Smooth muscle cell (in vitro differentiated cells): ENCODE results near the gene MAGI2. TPM values are rescaled to one million over a fixed set of nuclear protein-coding genes. Genes with fewer than 3 reads are reported as not detected.

ENCODE experiments used
- DNase-seq: peaks from one replicate; lab custom pipeline; 2025; ENCODE audit not compliant: unreplicated experiment; lab: John Stamatoyannopoulos, UW
- H2AFZ ChIP-seq: fragments of 200-600 bp; sonication (generic); 2 replicates; pipeline ENCODE4 v1.6.0; 2016; ENCODE audit warnings: antibody characterized with exemption, low read depth, mild to moderate bottlenecking
- H3F3A ChIP-seq: fragments of 200-600 bp; sonication (generic); 2 replicates; pipeline ENCODE4 v1.6.0; 2017; ENCODE audit warnings: antibody characterized with exemption, low read depth
- H3K27ac ChIP-seq: fragments of 200-600 bp; sonication (generic); 2 replicates; pipeline ENCODE4 v1.5.1; 2016; ENCODE audit warnings: low read depth, mild to moderate bottlenecking
- H3K27me3 ChIP-seq: fragments of 200-600 bp; sonication (generic); 2 replicates; pipeline ENCODE4 v1.6.1; 2016; ENCODE audit warnings: low read depth, mild to moderate bottlenecking
- H3K36me3 ChIP-seq: fragments of 200-600 bp; sonication (generic); 2 replicates; pipeline ENCODE4 v1.5.1; 2016; ENCODE audit warnings: low read depth
- H3K4me1 ChIP-seq: fragments of 200-600 bp; sonication (generic); 2 replicates; pipeline ENCODE4 v1.5.1; 2016; ENCODE audit warnings: low read depth
- H3K4me2 ChIP-seq: fragments of 200-600 bp; sonication (generic); 2 replicates; pipeline ENCODE4 v1.6.0; 2016; ENCODE audit warnings: mild to moderate bottlenecking
- H3K4me3 ChIP-seq: fragments of 200-600 bp; sonication (generic); 2 replicates; pipeline ENCODE4 v1.5.1; 2016; ENCODE audit warnings: mild to moderate bottlenecking
- H3K79me2 ChIP-seq: fragments of 200-600 bp; sonication (generic); 2 replicates; pipeline ENCODE4 v1.6.0; 2016; ENCODE audit warnings: low read depth, mild to moderate bottlenecking
- H3K9ac ChIP-seq: fragments of 200-600 bp; sonication (generic); 2 replicates; pipeline ENCODE4 v1.6.0; 2016; ENCODE audit warnings: low read depth
- H3K9me3 ChIP-seq: fragments of 200-600 bp; sonication (generic); replicated peaks from 2 replicates; pipeline ENCODE4 v1.5.1; 2016; ENCODE audit warnings: low read depth
- H4K20me1 ChIP-seq: fragments of 200-600 bp; sonication (generic); 2 replicates; pipeline ENCODE4 v1.6.0; 2016; ENCODE audit warnings: low read depth
- WGBS: methylation state at CpG from one replicate; pipeline ENCODE4 v1.1.7; 2016; ENCODE audit warnings: low lambda C conversion rate; 5-methylcytosine and 5-hydroxymethylcytosine counted together
- polyA plus RNA-seq: library from polyadenylated mRNA; unstranded; fragments of >200 nt; fragmentation: Nextera tagmentation; extraction: Ambion mirVana; gene quantifications from 2 replicates; pipeline ENCODE4 v1.2.1, GENCODE V29; 2016
- total RNA-seq: library from RNA; depleted of rRNA; stranded (reverse); fragments of >200 nt; gene quantifications from 2 replicates; pipeline ENCODE4 v1.2.3, GENCODE V29; 2014
- TF ChIP-seq, protein P1 (sequence below): fragments of 200-600 bp; sonication (generic); IDR thresholded peaks from 2 replicates; pipeline ENCODE4 v1.5.1; 2017; ENCODE audit warnings: borderline replicate concordance, mild to moderate bottlenecking, antibody characterized with exemption; ENCODE audit not compliant: insufficient read depth, poor library complexity, severe bottlenecking

Gene MAGI2
- total and polyA plus RNA-seq, 2 experiments from 2014 or later, result 3.4 to 10.7 TPM

DNA sequence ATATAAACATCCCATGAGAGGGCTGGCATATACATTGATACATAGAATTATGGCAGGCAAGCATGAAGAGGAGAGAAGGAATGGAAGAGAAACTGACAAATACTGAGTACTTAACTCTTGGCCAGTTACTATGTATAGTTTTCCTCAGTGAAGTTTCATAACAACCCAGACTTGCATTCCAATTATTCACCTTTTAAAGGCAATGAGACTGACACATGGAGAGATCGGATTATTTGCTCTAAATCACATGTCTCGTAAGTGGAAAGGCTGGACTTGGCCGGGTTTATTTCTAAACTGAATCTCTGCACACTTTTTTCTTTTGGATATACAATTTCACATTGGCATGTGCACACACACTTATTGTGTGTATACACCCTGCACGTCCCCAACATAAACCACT lies 1106.6 kb downstream of the MAGI2 start:
- TF ChIP-seq, protein P1, sequence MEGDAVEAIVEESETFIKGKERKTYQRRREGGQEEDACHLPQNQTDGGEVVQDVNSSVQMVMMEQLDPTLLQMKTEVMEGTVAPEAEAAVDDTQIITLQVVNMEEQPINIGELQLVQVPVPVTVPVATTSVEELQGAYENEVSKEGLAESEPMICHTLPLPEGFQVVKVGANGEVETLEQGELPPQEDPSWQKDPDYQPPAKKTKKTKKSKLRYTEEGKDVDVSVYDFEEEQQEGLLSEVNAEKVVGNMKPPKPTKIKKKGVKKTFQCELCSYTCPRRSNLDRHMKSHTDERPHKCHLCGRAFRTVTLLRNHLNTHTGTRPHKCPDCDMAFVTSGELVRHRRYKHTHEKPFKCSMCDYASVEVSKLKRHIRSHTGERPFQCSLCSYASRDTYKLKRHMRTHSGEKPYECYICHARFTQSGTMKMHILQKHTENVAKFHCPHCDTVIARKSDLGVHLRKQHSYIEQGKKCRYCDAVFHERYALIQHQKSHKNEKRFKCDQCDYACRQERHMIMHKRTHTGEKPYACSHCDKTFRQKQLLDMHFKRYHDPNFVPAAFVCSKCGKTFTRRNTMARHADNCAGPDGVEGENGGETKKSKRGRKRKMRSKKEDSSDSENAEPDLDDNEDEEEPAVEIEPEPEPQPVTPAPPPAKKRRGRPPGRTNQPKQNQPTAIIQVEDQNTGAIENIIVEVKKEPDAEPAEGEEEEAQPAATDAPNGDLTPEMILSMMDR, result no peak

DNA sequence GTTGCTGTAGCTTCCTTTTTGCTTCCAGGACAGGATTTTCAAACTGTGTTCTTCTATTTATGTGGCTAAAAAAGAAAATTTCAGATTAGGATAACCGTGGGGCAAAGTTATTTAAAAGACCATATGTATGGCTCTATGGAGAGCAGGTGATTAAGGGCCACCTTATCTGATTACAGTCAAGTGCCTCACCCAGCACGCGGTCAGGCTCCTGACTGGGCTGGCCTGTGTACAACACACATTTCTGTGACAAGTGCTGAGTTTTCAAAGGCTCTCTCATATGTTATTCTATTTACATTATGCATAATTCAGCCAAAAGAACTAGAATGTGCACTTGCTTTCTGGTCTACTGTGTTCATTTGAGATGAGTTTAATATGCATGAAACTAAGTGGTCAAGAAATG lies 1107.5 kb downstream of the MAGI2 start:
- no peaks in the 10 kb centered on the region for H3K27me3 ChIP-seq
- no peak overlapping the region for H3K27ac ChIP-seq
- no peaks in the 10 kb centered on the region for H3F3A ChIP-seq
- H3K9me3 ChIP-seq, result no peaks in the 10 kb centered on the region
- no peak overlapping the region for H2AFZ ChIP-seq
- no peak for DNase-seq
- no peaks in the 10 kb centered on the region for H3K79me2 ChIP-seq
- no peaks in the 10 kb centered on the region for H3K36me3 ChIP-seq
- no peak overlapping the region for H3K4me2 ChIP-seq
- H3K4me3 ChIP-seq, result no peak overlapping the region
- H4K20me1 ChIP-seq, result no peaks in the 10 kb centered on the region
- 80% methylated on average over 3 of the region's 3 CpGs for WGBS
- TF ChIP-seq, protein P1, result no peak
- H3K9ac ChIP-seq, result no peak overlapping the region
- H3K4me1 ChIP-seq, result no peaks in the 10 kb centered on the region

More for the DNA sequence above, 1106.6 kb downstream of the MAGI2 start:
- Histone ChIP-seq H3K9ac (no peak overlapping the region), H3K9me3 (no peaks in the 10 kb centered on the region), H3K27ac (no peak overlapping the region), H3K4me3 (no peak overlapping the region), H3K27me3 (no peaks in the 10 kb centered on the region), H3K36me3 (no peaks in the 10 kb centered on the region), H3K79me2 (no peaks in the 10 kb centered on the region), H4K20me1 (no peaks in the 10 kb centered on the region), H2AFZ (no peak overlapping the region), H3F3A (no peaks in the 10 kb centered on the region), H3K4me1 (no peaks in the 10 kb centered on the region), H3K4me2 (no peak overlapping the region)
- DNase-seq, result no peak
- 95% methylated on average over 4 of the region's 4 CpGs for WGBS

DNA sequence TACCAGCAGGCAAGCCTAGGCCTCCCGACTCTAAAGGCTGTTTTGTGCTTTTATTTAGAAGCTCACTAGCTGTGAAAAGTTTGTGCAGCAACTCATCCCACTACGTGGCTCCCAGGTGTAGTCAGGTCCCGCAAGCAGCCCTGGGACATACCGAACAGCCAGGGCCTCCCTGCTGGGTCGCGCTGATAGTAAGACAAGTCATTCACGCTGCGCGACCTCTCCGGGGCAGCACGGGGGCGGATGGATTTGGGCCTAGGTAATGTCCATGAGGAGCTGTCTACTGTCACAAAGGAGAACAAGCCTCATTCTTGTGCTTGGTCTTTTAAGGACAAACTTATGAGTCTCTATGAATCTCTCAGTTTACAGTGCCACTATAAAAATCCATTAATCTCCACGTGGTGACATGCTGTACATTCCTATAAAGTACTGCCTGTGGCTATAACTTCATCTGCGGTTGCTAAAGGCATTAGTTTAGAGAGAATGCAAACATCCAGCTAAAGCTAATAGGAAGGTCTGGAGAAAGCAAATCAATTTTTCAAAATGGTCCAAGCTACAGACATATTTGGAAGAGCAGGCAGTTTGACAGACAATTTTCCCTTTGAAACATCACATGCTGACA lies 1108.1 kb downstream of the MAGI2 start:
- Histone ChIP-seq H2AFZ (no peak overlapping the region), H3K27me3 (no peaks in the 10 kb centered on the region), H3K79me2 (no peaks in the 10 kb centered on the region), H3F3A (no peaks in the 10 kb centered on the region), H3K4me1 (no peaks in the 10 kb centered on the region), H3K4me2 (no peak overlapping the region), H3K27ac (no peak overlapping the region), H3K4me3 (no peak overlapping the region), H3K36me3 (no peaks in the 10 kb centered on the region), H4K20me1 (no peaks in the 10 kb centered on the region), H3K9me3 (no peaks in the 10 kb centered on the region), H3K9ac (no peak overlapping the region)
- DNase-seq, result no peak
- TF ChIP-seq, protein P1, result no peak
- 88% methylated on average over 14 of the region's 14 CpGs for WGBS

DNA sequence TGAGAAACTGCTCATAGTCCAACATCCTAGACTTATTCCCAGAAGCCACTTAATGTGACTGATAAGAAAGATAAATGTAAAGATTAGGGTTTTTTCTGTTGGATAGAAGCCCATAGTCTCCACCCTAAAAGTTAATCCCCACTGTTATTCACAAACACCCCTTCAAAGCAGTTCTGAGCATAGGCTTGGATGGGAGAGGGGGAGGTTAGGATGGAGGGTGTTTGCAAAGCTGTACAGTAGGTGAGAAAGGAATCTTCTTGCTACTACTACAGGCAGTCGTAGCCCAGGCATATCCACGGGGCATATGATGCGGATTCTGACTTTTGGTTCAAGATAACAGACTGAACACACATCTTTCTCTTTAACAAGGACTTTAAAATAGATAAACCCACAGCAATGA lies 1119.0 kb downstream of the MAGI2 start:
- Histone ChIP-seq H3K27ac (no peak overlapping the region), H3K4me2 (no peak overlapping the region), H3F3A (no peaks in the 10 kb centered on the region), H3K79me2 (no peaks in the 10 kb centered on the region), H3K4me1 (no peaks in the 10 kb centered on the region), H3K9me3 (no peaks in the 10 kb centered on the region), H2AFZ (no peak overlapping the region), H3K27me3 (no peaks in the 10 kb centered on the region), H3K4me3 (no peak overlapping the region), H3K36me3 (no peaks in the 10 kb centered on the region), H3K9ac (no peak overlapping the region), H4K20me1 (no peaks in the 10 kb centered on the region)
- DNase-seq, result no peak
- WGBS, result 76% methylated on average over 3 of the region's 3 CpGs
- TF ChIP-seq, protein P1, result no peak
